ENCODE results near the gene OR6Y1. TPM values are rescaled to one million over a fixed set of nuclear protein-coding genes. Genes with fewer than 3 reads are reported as not detected.

The OR6Y1 gene
- not detected for total RNA-seq

- no peak for ATAC-seq (replicated peaks)
- no peak within 1 kb of the TSS for H3K27ac Mint-ChIP-seq
- H3K27me3 Mint-ChIP-seq, result peaks cover 15% of the 10 kb centered on the region
- no peaks in the 10 kb centered on the region for H3K4me1 Mint-ChIP-seq
- H3K9me3 Mint-ChIP-seq, result no peaks in the 10 kb centered on the region
- no peak within 1 kb of the TSS for H3K4me3 Mint-ChIP-seq
- no peaks in the 10 kb centered on the region for H3K36me3 Mint-ChIP-seq (ENCODE audit: low read depth)
Measured at GRCh38 chr1:158554352-158554751, at the start of gene OR6Y1. Gene OR6Y1, minus strand, starts transcription at chr1:158554405. Its CDS starts 6,300 bp downstream, at chr1:158548105.

- Mint-ChIP-seq H3K27ac (no peak overlapping the region), H3K9me3 (peaks cover 22% of the 10 kb centered on the region), H3K36me3 (ENCODE audit: low read depth) (no peaks in the 10 kb centered on the region), H3K4me1 (no peaks in the 10 kb centered on the region), H3K27me3 (peaks cover 6% of the 10 kb centered on the region), H3K4me3 (no peak overlapping the region)
- no peak for ATAC-seq (replicated peaks)
Measured at GRCh38 chr1:158600735-158601134, 46.5 kb upstream of the OR6Y1 start.

GRCh38 chr1:158586942-158587341, 32.7 kb upstream of the OR6Y1 start:
- Mint-ChIP-seq H3K27ac (no peak overlapping the region), H3K4me1 (no peaks in the 10 kb centered on the region), H3K4me3 (no peak overlapping the region), H3K27me3 (peaks cover 18% of the 10 kb centered on the region), H3K36me3 (ENCODE audit: low read depth) (no peaks in the 10 kb centered on the region), H3K9me3 (peaks cover 8% of the 10 kb centered on the region)
- ATAC-seq (replicated peaks), result no peak

DNA sequence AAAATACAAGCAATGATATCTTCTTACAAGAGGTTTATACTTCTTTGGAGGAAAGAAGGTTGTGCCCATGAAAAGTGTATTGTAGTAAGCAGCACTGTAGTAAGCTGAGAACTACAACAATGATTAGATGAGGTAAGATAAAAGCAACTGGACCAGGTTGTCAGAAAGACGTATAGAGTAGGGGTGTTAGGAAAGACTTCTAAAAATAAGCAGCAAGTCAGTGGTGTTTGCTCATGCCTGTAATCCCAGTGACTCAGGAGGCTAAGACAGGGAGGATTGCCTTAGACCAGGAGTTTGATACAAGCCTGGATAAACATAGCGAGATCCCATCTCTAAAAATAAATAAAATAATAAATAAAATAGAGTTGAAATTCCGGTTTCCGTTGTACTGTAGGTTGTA, 29.8 kb upstream of the OR6Y1 start:
- Mint-ChIP-seq H3K36me3 (ENCODE audit: low read depth) (no peaks in the 10 kb centered on the region), H3K9me3 (peaks cover 6% of the 10 kb centered on the region), H3K4me3 (no peak overlapping the region), H3K27ac (no peak overlapping the region), H3K4me1 (no peaks in the 10 kb centered on the region), H3K27me3 (peaks cover 20% of the 10 kb centered on the region)
- no peak for ATAC-seq (replicated peaks)

DNA sequence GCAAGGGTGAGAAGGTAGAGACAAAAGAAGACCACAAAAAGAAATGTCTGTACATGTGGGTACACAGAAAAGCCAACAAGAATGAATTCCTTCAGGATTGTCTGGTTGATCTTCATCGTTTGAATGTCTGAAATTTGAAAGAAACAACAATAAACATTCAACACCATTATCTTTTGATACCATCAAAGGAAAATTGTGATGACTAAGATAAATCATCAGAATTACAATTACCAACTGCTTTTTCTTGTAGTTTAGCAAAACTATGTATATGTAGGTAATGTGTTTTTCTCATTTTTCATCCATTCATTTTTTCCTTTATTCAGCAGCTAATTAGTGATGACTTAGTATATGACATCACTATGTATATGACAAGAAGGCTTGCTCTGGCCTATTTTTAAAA, 25.5 kb upstream of the OR6Y1 start, which contains the start of gene OR10X1:
Gene OR10X1, minus strand, starts transcription at position 167 of the 400 bp plus-strand sequence. Its CDS starts 0 bp downstream, at position 167.
- no peak within 1 kb of the TSS for H3K27ac Mint-ChIP-seq
- ATAC-seq (replicated peaks), result no peak
- H3K4me3 Mint-ChIP-seq, result no peak within 1 kb of the TSS
- H3K4me1 Mint-ChIP-seq, result no peaks in the 10 kb centered on the region
- no peaks in the 10 kb centered on the region for H3K36me3 Mint-ChIP-seq (ENCODE audit: low read depth)
- no peaks in the 10 kb centered on the region for H3K9me3 Mint-ChIP-seq
- H3K27me3 Mint-ChIP-seq, result peaks cover 24% of the 10 kb centered on the region

- no peaks in the 10 kb centered on the region for H3K9me3 Mint-ChIP-seq
Measured at GRCh38 chr1:158577561-158577960, 23.4 kb upstream of the OR6Y1 start.

DNA sequence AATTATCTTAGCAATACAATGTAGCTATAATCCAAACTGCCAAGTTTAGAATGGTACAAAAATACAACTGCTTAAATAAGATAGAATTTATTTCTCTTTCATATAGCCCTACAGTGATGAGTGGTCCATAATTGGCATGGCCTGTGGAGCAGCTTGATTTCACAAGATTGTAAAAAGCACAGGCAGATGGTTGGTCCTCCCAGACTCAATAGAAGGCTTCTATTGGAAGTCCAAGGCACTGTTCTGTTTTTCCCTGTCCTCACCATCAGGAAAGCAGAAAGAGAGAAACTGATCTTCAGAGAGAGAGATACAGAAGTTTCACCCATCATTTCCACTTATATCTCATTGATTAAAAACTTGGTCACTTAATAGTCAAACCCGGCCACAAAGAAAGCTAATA, 18.0 kb upstream of the OR6Y1 start:
- H3K27ac Mint-ChIP-seq, result no peak overlapping the region
- peaks cover 26% of the 10 kb centered on the region for H3K27me3 Mint-ChIP-seq
- ATAC-seq (replicated peaks), result no peak
- H3K4me1 Mint-ChIP-seq, result no peaks in the 10 kb centered on the region
- H3K9me3 Mint-ChIP-seq, result no peaks in the 10 kb centered on the region
- H3K4me3 Mint-ChIP-seq, result no peak overlapping the region
- H3K36me3 Mint-ChIP-seq (ENCODE audit: low read depth), result no peaks in the 10 kb centered on the region

More at GRCh38 chr1:158577561-158577960, 23.4 kb upstream of the OR6Y1 start:
- Mint-ChIP-seq H3K4me1 (no peaks in the 10 kb centered on the region), H3K36me3 (ENCODE audit: low read depth) (no peaks in the 10 kb centered on the region), H3K27me3 (peaks cover 23% of the 10 kb centered on the region), H3K27ac (no peak overlapping the region), H3K4me3 (no peak overlapping the region)
- ATAC-seq (replicated peaks), result no peak

- peaks cover 26% of the 10 kb centered on the region for H3K27me3 Mint-ChIP-seq
- no peak within 1 kb of the TSS for H3K4me3 Mint-ChIP-seq
- H3K9me3 Mint-ChIP-seq, result no peaks in the 10 kb centered on the region
- H3K4me1 Mint-ChIP-seq, result no peaks in the 10 kb centered on the region
- no peak within 1 kb of the TSS for H3K27ac Mint-ChIP-seq
- H3K36me3 Mint-ChIP-seq (ENCODE audit: low read depth), result no peaks in the 10 kb centered on the region
- ATAC-seq (replicated peaks), result no peak
Measured at GRCh38 chr1:158570480-158570879, 16.3 kb upstream of the OR6Y1 start, which contains the start of gene OR6P1. Gene OR6P1, minus strand, starts transcription at chr1:158570580. Its CDS starts 6,976 bp downstream, at chr1:158563604.

GRCh38 chr1:158564608-158565007, 10.4 kb upstream of the OR6Y1 start:
- peaks cover 19% of the 10 kb centered on the region for H3K27me3 Mint-ChIP-seq
- no peaks in the 10 kb centered on the region for H3K4me1 Mint-ChIP-seq
- H3K4me3 Mint-ChIP-seq, result no peak overlapping the region
- H3K9me3 Mint-ChIP-seq, result no peaks in the 10 kb centered on the region
- ATAC-seq (replicated peaks), result no peak
- H3K27ac Mint-ChIP-seq, result no peak overlapping the region
- no peaks in the 10 kb centered on the region for H3K36me3 Mint-ChIP-seq (ENCODE audit: low read depth)

DNA sequence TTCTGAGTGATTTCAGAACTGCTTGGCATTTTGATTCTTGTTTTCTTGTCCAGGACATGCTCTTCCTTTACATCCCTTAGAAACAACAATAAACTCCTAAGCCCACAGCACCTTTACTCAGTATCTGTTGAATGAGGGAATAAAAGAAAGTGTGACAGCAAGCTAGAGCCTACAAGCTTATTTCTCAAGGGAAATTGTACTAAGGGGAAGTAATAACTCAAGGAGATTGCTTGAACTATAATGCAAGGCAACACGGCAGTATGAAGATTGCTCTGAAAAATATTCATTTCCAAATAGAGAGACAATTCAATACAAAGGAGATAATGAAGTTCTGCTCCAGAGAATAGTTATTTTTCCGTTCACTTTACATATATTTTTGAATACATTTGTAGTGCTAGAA, 9.6 kb upstream of the OR6Y1 start:
- no peaks in the 10 kb centered on the region for H3K4me1 Mint-ChIP-seq
- ATAC-seq (replicated peaks), result no peak
- no peaks in the 10 kb centered on the region for H3K9me3 Mint-ChIP-seq
- peaks cover 19% of the 10 kb centered on the region for H3K27me3 Mint-ChIP-seq
- no peak overlapping the region for H3K4me3 Mint-ChIP-seq
- no peaks in the 10 kb centered on the region for H3K36me3 Mint-ChIP-seq (ENCODE audit: low read depth)
- H3K27ac Mint-ChIP-seq, result no peak overlapping the region

- no peak overlapping the region for H3K27ac Mint-ChIP-seq
- no peaks in the 10 kb centered on the region for H3K4me1 Mint-ChIP-seq
- no peak overlapping the region for H3K4me3 Mint-ChIP-seq
- no peaks in the 10 kb centered on the region for H3K36me3 Mint-ChIP-seq (ENCODE audit: low read depth)
- no peaks in the 10 kb centered on the region for H3K9me3 Mint-ChIP-seq
- H3K27me3 Mint-ChIP-seq, result peaks cover 19% of the 10 kb centered on the region
- no peak for ATAC-seq (replicated peaks)
Measured at GRCh38 chr1:158559696-158560095, 5.5 kb upstream of the OR6Y1 start.

DNA sequence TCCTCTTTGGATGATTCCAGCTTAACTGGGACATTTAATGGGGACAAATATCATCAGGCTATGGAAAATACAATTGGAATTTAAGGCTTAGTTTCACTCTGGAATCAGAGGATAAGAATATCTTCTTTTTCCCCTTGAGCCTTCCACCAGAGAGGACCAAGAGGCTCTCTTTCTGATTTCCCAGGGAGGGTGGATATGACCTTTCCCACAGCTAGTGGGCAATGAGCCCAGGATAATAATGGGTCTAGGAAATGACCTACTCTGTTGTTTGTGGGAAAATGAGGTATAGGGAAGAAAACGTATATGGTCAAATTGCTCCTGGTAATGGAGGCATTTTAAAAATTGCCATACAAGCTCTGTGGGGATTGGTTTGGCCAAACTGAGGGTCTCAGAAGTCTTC, 1.9 kb downstream of the OR6Y1 start:
- H3K9me3 Mint-ChIP-seq, result no peaks in the 10 kb centered on the region

DNA sequence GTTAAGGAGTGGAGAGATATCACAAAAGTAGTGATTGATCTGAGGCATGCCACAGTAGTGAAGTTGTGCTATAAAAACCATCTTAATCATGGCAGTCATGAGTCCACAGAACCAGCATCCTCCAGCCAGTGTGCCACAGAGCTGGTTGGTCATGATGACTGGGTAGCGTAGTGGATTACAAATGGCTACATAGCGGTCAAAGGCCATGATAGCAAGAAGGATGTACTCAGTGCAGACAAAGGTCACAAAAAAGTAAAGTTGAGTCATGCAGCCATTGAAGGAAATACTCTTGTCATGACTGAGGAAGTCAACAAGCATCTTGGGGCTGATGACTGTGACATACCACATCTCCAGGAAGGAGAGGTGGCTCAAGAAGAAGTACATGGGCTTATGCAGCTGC, 6.7 kb downstream of the OR6Y1 start:
- H3K4me1 Mint-ChIP-seq, result no peaks in the 10 kb centered on the region
- no peaks in the 10 kb centered on the region for H3K9me3 Mint-ChIP-seq
- peak; percentile 56 for ATAC-seq (replicated peaks)
- no peak overlapping the region for H3K4me3 Mint-ChIP-seq
- peaks cover 16% of the 10 kb centered on the region for H3K27me3 Mint-ChIP-seq
- H3K27ac Mint-ChIP-seq, result peak overlapping the region; percentile 63
- no peaks in the 10 kb centered on the region for H3K36me3 Mint-ChIP-seq (ENCODE audit: low read depth)

More for the DNA sequence above, 1.9 kb downstream of the OR6Y1 start:
- H3K4me1 Mint-ChIP-seq, result no peaks in the 10 kb centered on the region
- no peak overlapping the region for H3K4me3 Mint-ChIP-seq
- ATAC-seq (replicated peaks), result no peak
- H3K36me3 Mint-ChIP-seq (ENCODE audit: low read depth), result no peaks in the 10 kb centered on the region
- H3K27me3 Mint-ChIP-seq, result peaks cover 22% of the 10 kb centered on the region
- H3K27ac Mint-ChIP-seq, result no peak overlapping the region

- H3K27me3 Mint-ChIP-seq, result peaks cover 1% of the 10 kb centered on the region
- H3K27ac Mint-ChIP-seq, result no peak overlapping the region
- ATAC-seq (replicated peaks), result no peak
- H3K4me1 Mint-ChIP-seq, result no peaks in the 10 kb centered on the region
- H3K36me3 Mint-ChIP-seq (ENCODE audit: low read depth), result no peaks in the 10 kb centered on the region
- no peaks in the 10 kb centered on the region for H3K9me3 Mint-ChIP-seq
- no peak overlapping the region for H3K4me3 Mint-ChIP-seq
Measured at GRCh38 chr1:158537609-158538008, 16.6 kb downstream of the OR6Y1 start.

DNA sequence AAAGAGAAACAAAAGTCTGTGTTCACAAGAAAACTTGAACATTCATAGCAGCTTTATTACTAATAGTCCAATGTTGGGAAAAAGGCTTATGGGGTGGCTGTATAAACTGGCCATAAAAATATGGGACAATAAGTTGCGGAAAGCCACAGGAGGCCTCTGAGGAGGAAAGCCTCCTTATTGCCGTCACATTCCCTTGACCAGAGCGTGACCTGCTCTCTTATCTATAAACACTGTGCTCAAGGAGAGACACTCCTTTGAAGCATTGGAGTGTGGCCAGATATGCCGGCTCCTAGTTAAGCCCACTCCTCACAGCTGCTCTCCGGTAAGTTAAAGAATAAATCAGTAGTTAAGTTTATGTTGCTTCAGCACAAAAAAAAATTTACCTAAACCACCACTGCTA, 19.7 kb downstream of the OR6Y1 start:
- ATAC-seq (replicated peaks), result no peak
- no peaks in the 10 kb centered on the region for H3K9me3 Mint-ChIP-seq
- H3K27ac Mint-ChIP-seq, result no peak overlapping the region
- no peak overlapping the region for H3K4me3 Mint-ChIP-seq
- H3K4me1 Mint-ChIP-seq, result no peaks in the 10 kb centered on the region
- H3K36me3 Mint-ChIP-seq (ENCODE audit: low read depth), result no peaks in the 10 kb centered on the region
- peaks cover 14% of the 10 kb centered on the region for H3K27me3 Mint-ChIP-seq
